Astrocyte of the spinal cord (primary cell): ENCODE results near the gene PFN1.

Experiments
- DNase-seq: peaks from one replicate; pipeline ENCODE4 v3.0.0; 2011; ENCODE audit warnings: low read depth, low spot score
- H3K4me3 ChIP-seq: 2 replicates; pipeline ENCODE4 v1.5.1; 2011; ENCODE audit warnings: low read depth, mild to moderate bottlenecking, low read length, moderate library complexity
- in situ Hi-C: cut with HindIII; loops from 2 replicates; pipeline ENCODE4 v1.10.0; 2017; ENCODE audit warnings: low sequenced_read_pairs
- TF ChIP-seq, protein P1 (sequence below): IDR thresholded peaks from 2 replicates; pipeline ENCODE4 v1.5.1; 2012; ENCODE audit warnings: low read depth, mild to moderate bottlenecking, low read length, inconsistent platforms

The PFN1 gene

GRCh38 chr17:4948166-4948930, at the start of gene PFN1:
PFN1 (minus strand) TSS chr17:4948530; CDS start chr17:4948394, 136 bp downstream.
- peak within 1 kb of the TSS; percentile 96 for H3K4me3 ChIP-seq
- peak; percentile 95 for DNase-seq
- TF ChIP-seq, protein P1, sequence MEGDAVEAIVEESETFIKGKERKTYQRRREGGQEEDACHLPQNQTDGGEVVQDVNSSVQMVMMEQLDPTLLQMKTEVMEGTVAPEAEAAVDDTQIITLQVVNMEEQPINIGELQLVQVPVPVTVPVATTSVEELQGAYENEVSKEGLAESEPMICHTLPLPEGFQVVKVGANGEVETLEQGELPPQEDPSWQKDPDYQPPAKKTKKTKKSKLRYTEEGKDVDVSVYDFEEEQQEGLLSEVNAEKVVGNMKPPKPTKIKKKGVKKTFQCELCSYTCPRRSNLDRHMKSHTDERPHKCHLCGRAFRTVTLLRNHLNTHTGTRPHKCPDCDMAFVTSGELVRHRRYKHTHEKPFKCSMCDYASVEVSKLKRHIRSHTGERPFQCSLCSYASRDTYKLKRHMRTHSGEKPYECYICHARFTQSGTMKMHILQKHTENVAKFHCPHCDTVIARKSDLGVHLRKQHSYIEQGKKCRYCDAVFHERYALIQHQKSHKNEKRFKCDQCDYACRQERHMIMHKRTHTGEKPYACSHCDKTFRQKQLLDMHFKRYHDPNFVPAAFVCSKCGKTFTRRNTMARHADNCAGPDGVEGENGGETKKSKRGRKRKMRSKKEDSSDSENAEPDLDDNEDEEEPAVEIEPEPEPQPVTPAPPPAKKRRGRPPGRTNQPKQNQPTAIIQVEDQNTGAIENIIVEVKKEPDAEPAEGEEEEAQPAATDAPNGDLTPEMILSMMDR = no peak
- in situ Hi-C loops = no loop called here

- in situ Hi-C loops = no loop called here
- H3K4me3 ChIP-seq = peak within 1 kb of the TSS; percentile 89
- peak; percentile 88 for DNase-seq
- TF ChIP-seq, protein P1 = no peak
These were observed 49.1 kb upstream of the PFN1 start, which contains the start of the genes INCA1 and KIF1C for GRCh38 chr17:4997302-4998026. INCA1 (minus strand) TSS chr17:4997522; CDS start chr17:4994437, 3,085 bp downstream. KIF1C (plus strand) TSS chr17:4997950; CDS start chr17:5000247, 2,297 bp downstream.

DNA sequence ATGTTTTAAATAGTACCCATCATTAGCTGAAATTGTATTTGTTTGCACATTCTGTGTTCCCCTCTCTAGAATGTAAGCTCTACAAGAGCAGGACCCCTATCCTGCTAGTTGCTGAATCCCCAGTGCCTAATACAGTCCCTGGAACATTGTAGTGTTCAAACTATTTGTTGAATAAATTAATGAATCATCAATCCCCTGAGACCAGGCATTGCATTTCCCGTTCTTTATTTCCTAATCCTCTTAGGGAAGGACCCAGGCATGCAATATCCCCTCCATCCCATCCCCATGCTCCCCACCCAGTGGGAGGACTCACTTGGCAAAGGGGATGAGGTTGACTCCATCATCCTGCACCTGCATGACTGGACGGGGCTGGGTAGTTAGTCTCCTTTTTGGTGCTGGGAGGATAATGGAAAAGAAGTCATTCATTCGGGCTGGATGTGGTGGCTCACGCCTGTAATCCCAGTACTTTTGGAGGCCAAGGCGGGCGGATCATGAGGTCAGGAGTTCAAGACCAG, 45.8 kb upstream of the PFN1 start:
- no peak for DNase-seq
- no peak overlapping the region for H3K4me3 ChIP-seq
- TF ChIP-seq, protein P1 = no peak
- in situ Hi-C loops = no loop called here

DNA sequence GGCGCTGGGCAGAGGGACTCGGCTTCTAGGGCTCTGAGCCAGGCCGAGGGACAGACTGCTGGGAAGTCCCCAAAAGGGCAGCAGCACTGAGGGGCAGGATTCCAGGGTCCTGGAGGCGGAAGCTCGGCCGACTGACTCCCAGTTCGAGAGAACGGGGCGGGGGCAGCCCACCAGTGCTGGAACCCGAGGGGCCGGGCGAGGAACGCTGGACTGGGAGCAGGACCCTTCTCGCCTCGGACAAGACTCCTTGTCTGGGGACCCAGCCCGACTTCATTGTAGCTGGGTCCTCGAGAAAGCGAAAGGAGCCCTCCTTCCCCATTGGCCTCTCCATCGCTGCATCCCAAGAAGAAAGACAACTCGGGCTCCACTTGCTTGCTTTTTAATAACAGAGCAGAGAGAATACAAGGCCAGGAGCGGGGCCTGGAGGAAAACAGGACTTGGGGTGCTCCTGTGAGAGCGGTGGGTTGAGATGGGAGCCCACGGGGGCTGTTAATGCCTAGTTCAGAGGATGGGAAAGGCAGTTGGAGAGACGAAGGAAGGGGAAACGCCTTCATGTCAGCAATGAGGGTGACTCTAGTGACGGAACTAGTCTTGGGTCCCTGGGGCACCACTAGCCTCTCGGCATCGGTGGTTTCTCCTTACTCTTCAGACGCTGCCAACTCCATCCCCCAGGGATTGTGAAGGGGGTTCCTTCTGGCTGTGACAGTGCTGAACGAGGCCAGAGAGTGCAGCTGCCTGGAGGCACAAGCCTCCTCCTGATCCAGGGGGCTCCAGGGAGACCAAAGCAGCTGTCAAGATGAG, 39.6 kb upstream of the PFN1 start:
- in situ Hi-C loops = no loop called here
- DNase-seq = peak; percentile 34
- TF ChIP-seq, protein P1 = no peak

DNA sequence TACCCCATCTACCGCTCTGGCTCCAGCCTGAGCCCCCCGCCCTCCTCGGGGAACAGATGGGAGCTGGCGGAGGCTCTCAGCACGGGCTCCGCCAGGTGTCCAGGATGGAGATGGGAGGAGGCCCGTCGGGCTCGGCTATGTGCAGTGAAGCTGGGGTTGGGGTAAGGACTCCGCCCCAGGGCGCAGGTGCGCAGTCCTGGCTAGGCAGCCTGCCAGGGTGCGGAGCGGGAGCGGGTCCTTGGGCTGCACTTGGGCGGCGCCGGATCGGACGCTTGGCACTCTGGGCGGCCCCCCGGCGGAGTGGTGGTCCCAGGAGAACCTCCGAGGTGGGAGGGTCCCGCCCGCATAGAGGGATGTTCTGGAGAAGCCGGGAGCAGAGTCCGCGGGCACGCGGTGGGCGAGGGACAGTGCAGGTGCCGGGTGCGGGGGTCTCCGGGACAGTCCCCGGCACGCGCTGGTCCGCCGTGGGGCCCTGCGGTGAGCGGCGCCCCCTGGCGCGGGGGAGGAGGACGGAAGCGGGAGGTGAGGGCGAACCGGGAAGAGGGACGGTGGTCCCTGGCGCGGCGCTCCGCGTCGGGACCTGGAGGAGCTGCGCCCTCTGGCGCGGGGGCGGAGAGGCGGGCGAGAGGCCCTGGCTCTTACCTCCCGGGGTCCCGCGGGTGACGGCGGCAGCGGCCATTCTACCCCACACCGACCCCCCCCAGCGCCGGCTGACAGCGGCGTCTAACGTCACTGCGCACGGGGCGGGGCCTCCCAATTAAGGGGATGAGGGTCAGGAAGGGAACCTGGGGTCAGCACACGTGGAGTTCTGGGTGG, 38.8 kb upstream of the PFN1 start, which contains the start of gene CAMTA2:
TSS of gene CAMTA2 (minus strand) at position 725 of the 816 bp plus-strand sequence. CDS start 1,453 bp downstream, outside the sequence.
- in situ Hi-C loops = no loop called here
- TF ChIP-seq, protein P1 = peak; percentile 59

More for the DNA sequence above, 39.6 kb upstream of the PFN1 start:
- H3K4me3 ChIP-seq = peak overlapping the region; percentile 72

More for the DNA sequence above, 38.8 kb upstream of the PFN1 start, which contains the start of gene CAMTA2:
- H3K4me3 ChIP-seq = peak within 1 kb of the TSS; percentile 72
- peak; percentile 76 for DNase-seq
